B cell (primary cell): ENCODE results near the gene EEFSEC. TPM values are rescaled to one million over a fixed set of nuclear protein-coding genes. Genes with fewer than 3 reads are reported as not detected.

Experiments used
- ATAC-seq: fragments of 200-7000 bp; cut with Tn5 transposase; one replicate; pipeline ENCODE4 v1.10.0; 2021; ENCODE audit warnings: low read depth, mild to moderate bottlenecking, moderate number of reproducible peaks, moderate library complexity
- CTCF ChIA-PET: fragments of 350-600 bp; sonication (Branson Sonifier 250); formaldehyde crosslinking; loops from one replicate; lab custom pipeline; 2021; ENCODE audit warnings: antibody characterized with exemption, inconsistent platforms; lab: Charles Lee
- POLR2A ChIA-PET: fragments of 350-600 bp; sonication (Branson Sonifier 250); formaldehyde crosslinking; loops from one replicate; lab custom pipeline; 2021; ENCODE audit warnings: antibody characterized with exemption; lab: Charles Lee
- DNase-seq: peaks from one replicate; pipeline ENCODE4 v3.0.0; 2013
- H2AFZ ChIP-seq: 2 replicates; pipeline ENCODE4 v1.6.1; 2012; ENCODE audit warnings: mild to moderate bottlenecking, low read depth, low read length; ENCODE audit not compliant: insufficient read depth, poor library complexity, severe bottlenecking
- H3K27ac ChIP-seq, 2 donors: 1 replicate in 1 of 2; 2 replicates in 1 of 2; pipeline ENCODE4 v1.5.1; 2012 to 2013; ENCODE audit warnings: low read length in 2 of 2, mild to moderate bottlenecking in 2 of 2, moderate library complexity in 1 of 2
- H3K27me3 ChIP-seq, 4 experiments: fragments of 200-600 bp in 1 of 4; sonication (generic) in 1 of 4; replicated peaks in 1 of 4; 1 replicate in 2 of 4; 2 replicates in 2 of 4; pipeline versions ENCODE4 v1.6.1 to v1.7.0; 2013 to 2016; ENCODE audit warnings: low read length in 3 of 4, mild to moderate bottlenecking in 2 of 4, mixed read lengths in 1 of 4, moderate library complexity in 1 of 4; ENCODE audit not compliant: insufficient read depth in 4 of 4, control insufficient read depth in 3 of 4; ENCODE audit errors: control extremely low read depth in 1 of 4
- H3K36me3 ChIP-seq, 2 experiments: replicated peaks in 1 of 2; 1 replicate in 1 of 2; 2 replicates in 1 of 2; pipeline versions ENCODE4 v1.6.1 to v1.7.1; 2013; ENCODE audit warnings: low read length in 1 of 2; ENCODE audit not compliant: insufficient read depth in 2 of 2, control insufficient read depth in 1 of 2; ENCODE audit errors: control extremely low read depth in 1 of 2, extremely low read depth in 1 of 2
- H3K4me1 ChIP-seq, 2 donors: fragments of 200-600 bp in 1 of 2; sonication (generic) in 1 of 2; 1 replicate in 1 of 2; 2 replicates in 1 of 2; pipeline versions ENCODE4 v1.5.1 to v1.6.1; 2013 to 2017; ENCODE audit warnings: low read length in 2 of 2; ENCODE audit not compliant: control insufficient read depth in 2 of 2, insufficient read depth in 2 of 2
- H3K4me2 ChIP-seq: replicated peaks from 2 replicates; pipeline ENCODE3; 2012; ENCODE audit warnings: mild to moderate bottlenecking, low read depth, low read length; ENCODE audit not compliant: poor library complexity, severe bottlenecking
- H3K4me3 ChIP-seq, 5 experiments: fragments of 200-600 bp in 1 of 5; sonication (generic) in 1 of 5; 1 replicate in 3 of 5; 2 replicates in 2 of 5; pipeline versions ENCODE4 v1.5.1 to v1.7.0; 2011 to 2016; ENCODE audit warnings: low read length in 4 of 5, mild to moderate bottlenecking in 4 of 5, low read depth in 2 of 5, control low read depth in 1 of 5, moderate library complexity in 1 of 5; ENCODE audit not compliant: insufficient read depth in 1 of 5; ENCODE audit errors: control extremely low read depth in 1 of 5, extremely low read depth in 1 of 5
- H3K79me2 ChIP-seq: fragments of 200-600 bp; sonication (generic); one replicate; pipeline ENCODE4 v1.6.0; 2016; ENCODE audit warnings: low read length; ENCODE audit not compliant: control insufficient read depth, insufficient read depth
- H3K9ac ChIP-seq: fragments of 200-600 bp; sonication (generic); 2 replicates; pipeline ENCODE4 v1.6.1; 2017; ENCODE audit warnings: mild to moderate bottlenecking, low read length, moderate library complexity
- H3K9me3 ChIP-seq, 3 donors: one replicate each; pipeline versions ENCODE4 v1.6.1 to v1.7.1; 2013; ENCODE audit warnings: low read length in 2 of 3; ENCODE audit not compliant: control insufficient read depth in 2 of 3, insufficient read depth in 1 of 3; ENCODE audit errors: control extremely low read depth in 1 of 3
- H4K20me1 ChIP-seq: 2 replicates; pipeline ENCODE4 v1.6.0; 2012; ENCODE audit warnings: mild to moderate bottlenecking, low read length; ENCODE audit not compliant: insufficient read depth, control insufficient read depth, poor library complexity, severe bottlenecking
- H3K27ac Mint-ChIP-seq: one replicate; pipeline ENCODE4 v1.8.0; 2021; ENCODE audit warnings: mixed read lengths
- H3K27me3 Mint-ChIP-seq: one replicate; pipeline ENCODE4 v1.8.0; 2021; ENCODE audit warnings: mixed read lengths
- H3K4me1 Mint-ChIP-seq: one replicate; pipeline ENCODE4 v1.8.0; 2021; ENCODE audit warnings: mixed read lengths
- H3K4me3 Mint-ChIP-seq: one replicate; pipeline ENCODE4 v1.8.0; 2021; ENCODE audit warnings: mixed read lengths
- H3K9me3 Mint-ChIP-seq: one replicate; pipeline ENCODE4 v1.8.0; 2022; ENCODE audit warnings: mixed read lengths; ENCODE audit not compliant: insufficient read depth
- CTCF ChIP-seq: fragments of 200-600 bp; IDR thresholded peaks from one replicate; pipeline ENCODE4 v1.8.0; 2022; ENCODE audit warnings: antibody characterized with exemption, mild to moderate bottlenecking
- EZH2 ChIP-seq: IDR thresholded peaks from 2 replicates; pipeline ENCODE4 v1.6.1; 2012; ENCODE audit warnings: borderline replicate concordance, low read depth, mild to moderate bottlenecking, moderate library complexity, low read length; ENCODE audit not compliant: insufficient read depth, poor library complexity, severe bottlenecking
- WGBS: methylation state at CpG from one replicate; pipeline ENCODE4 v1.1.5; 2013; ENCODE audit warnings: missing lambda C conversion rate; ENCODE audit not compliant: insufficient coverage; 5-methylcytosine and 5-hydroxymethylcytosine counted together
- intact Hi-C: fragments of 100-400 bp; cut with micrococcal nuclease; formaldehyde crosslinking; loops from one replicate; pipeline ENCODE4 v1.10.0; 2022
- polyA plus RNA-seq: library from polyadenylated mRNA; depleted of rRNA; stranded (reverse); fragments of >200 nt; gene quantifications from 2 replicates; pipeline ENCODE4 v1.2.3, GENCODE V29; 2012
- total RNA-seq, 2 donors: library from RNA; stranded (reverse); fragments of 120-200 nt in 1 of 2; gene quantifications; 1 replicate in 1 of 2; 2 replicates in 1 of 2; pipeline versions ENCODE4 v1.2.3 to v1.2.4, GENCODE V29; 2013 to 2022

The EEFSEC gene
- total and polyA plus RNA-seq, 2 donors (not counting 1 experiment from before 2014, with no cell fraction given) = 17.9 to 18.4 TPM

GRCh38 chr3:128279601-128279880 lies 126.3 kb downstream of the EEFSEC start:
- H3K27ac ChIP-seq = no peak overlapping the region
- POLR2A ChIA-PET = no interaction called here
- H3K4me3 ChIP-seq = no peak overlapping the region
- Mint-ChIP-seq H3K27me3 (no peaks in the 10 kb centered on the region), H3K27ac (no peak overlapping the region), H3K9me3 (no peaks in the 10 kb centered on the region), H3K4me1 (no peaks in the 10 kb centered on the region), H3K4me3 (no peak overlapping the region)
- H3K27me3 ChIP-seq = no peaks in the 10 kb centered on the region
- H3K9me3 ChIP-seq = no peaks in the 10 kb centered on the region
- no peaks in the 10 kb centered on the region for H3K79me2 ChIP-seq
- no peak overlapping the region for H2AFZ ChIP-seq
- CTCF ChIA-PET = no interaction called here
- no peaks in the 10 kb centered on the region for H3K4me1 ChIP-seq
- ATAC-seq (no peak), DNase-seq (no peak)
- WGBS = 100% methylated on average over 2 of the region's 3 CpGs
- intact Hi-C loops = no loop called here
- no peak overlapping the region for H3K9ac ChIP-seq
- H3K4me2 ChIP-seq = no peak overlapping the region
- TF ChIP-seq EZH2 (no peak), CTCF (no peak)
- no peaks in the 10 kb centered on the region for H4K20me1 ChIP-seq
- H3K36me3 ChIP-seq = peaks cover 0 to 11% of the 10 kb centered on the region in 2 experiments

GRCh38 chr3:128280481-128281052 lies 127.3 kb downstream of the EEFSEC start:
- no peak overlapping the region for H3K27ac ChIP-seq
- DNase-seq (no peak), ATAC-seq (no peak)
- H3K4me3 Mint-ChIP-seq = no peak overlapping the region
- no peaks in the 10 kb centered on the region for H4K20me1 ChIP-seq
- H2AFZ ChIP-seq = no peak overlapping the region
- H3K4me3 ChIP-seq = no peak overlapping the region
- no peak for TF ChIP-seq EZH2
- no peak for TF ChIP-seq CTCF
- ChIA-PET CTCF (no interaction called here), POLR2A (no interaction called here)
- H3K27ac Mint-ChIP-seq = no peak overlapping the region
- H3K9me3 Mint-ChIP-seq = no peaks in the 10 kb centered on the region
- WGBS = 98% methylated on average over 7 of the region's 8 CpGs
- no peaks in the 10 kb centered on the region for H3K4me1 Mint-ChIP-seq
- no peaks in the 10 kb centered on the region for H3K27me3 ChIP-seq
- H3K9me3 ChIP-seq = no peaks in the 10 kb centered on the region
- no peak overlapping the region for H3K9ac ChIP-seq
- H3K4me1 ChIP-seq = no peaks in the 10 kb centered on the region
- intact Hi-C loops = no loop called here
- H3K27me3 Mint-ChIP-seq = no peaks in the 10 kb centered on the region
- no peaks in the 10 kb centered on the region for H3K79me2 ChIP-seq
- H3K4me2 ChIP-seq = no peak overlapping the region
- H3K36me3 ChIP-seq = peaks cover 0 to 6% of the 10 kb centered on the region in 2 experiments
